ENCODE results near the gene EN2.

- TF ChIP-seq, protein P1, sequence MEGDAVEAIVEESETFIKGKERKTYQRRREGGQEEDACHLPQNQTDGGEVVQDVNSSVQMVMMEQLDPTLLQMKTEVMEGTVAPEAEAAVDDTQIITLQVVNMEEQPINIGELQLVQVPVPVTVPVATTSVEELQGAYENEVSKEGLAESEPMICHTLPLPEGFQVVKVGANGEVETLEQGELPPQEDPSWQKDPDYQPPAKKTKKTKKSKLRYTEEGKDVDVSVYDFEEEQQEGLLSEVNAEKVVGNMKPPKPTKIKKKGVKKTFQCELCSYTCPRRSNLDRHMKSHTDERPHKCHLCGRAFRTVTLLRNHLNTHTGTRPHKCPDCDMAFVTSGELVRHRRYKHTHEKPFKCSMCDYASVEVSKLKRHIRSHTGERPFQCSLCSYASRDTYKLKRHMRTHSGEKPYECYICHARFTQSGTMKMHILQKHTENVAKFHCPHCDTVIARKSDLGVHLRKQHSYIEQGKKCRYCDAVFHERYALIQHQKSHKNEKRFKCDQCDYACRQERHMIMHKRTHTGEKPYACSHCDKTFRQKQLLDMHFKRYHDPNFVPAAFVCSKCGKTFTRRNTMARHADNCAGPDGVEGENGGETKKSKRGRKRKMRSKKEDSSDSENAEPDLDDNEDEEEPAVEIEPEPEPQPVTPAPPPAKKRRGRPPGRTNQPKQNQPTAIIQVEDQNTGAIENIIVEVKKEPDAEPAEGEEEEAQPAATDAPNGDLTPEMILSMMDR (IDR thresholded peaks at IDR 0.05; ENCODE audit: insufficient read depth, low read length) = no peak
- no peak for TF ChIP-seq POLR2AphosphoS5 (IDR thresholded peaks at IDR 0.05; ENCODE audit: low read depth)
These were observed 12.2 kb downstream of the EN2 start for GRCh38 chr7:155470186-155470487.
